Inferior parietal cortex (tissue), 1 donor: Measurements from ENCODE around the gene GRAPL.
"Not testable (repeated sequence)": the region's sequence is repeated elsewhere in the genome, so short reads cannot be mapped to it uniquely, and the experiment has no call there.

Source experiments
- DNase-seq: peaks from one replicate; pipeline ENCODE4 v3.0.0-alpha.2; 2016; ENCODE audit errors: extremely low spot score

The GRAPL gene

DNA sequence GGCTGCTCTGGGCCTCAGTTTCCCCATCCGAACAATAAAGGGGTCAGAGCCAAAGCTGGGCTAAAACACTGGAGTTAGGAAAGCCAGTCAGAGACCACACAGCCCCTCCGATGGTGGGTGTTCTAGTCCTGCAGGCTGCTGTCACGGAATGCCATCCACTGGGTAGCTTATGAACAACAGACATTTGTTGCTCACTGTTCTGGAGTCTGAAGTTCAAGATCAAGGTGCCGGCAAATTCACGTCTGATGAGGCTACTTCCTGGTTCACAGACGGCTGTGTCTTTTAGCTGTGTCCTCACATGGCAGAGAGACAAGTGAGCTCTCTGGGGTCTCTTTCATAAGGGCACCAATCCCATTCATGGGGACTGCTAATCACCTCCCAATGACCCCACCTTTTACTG lies 9.2 kb downstream of the GRAPL start:
- not testable (repeated sequence) for DNase-seq

DNA sequence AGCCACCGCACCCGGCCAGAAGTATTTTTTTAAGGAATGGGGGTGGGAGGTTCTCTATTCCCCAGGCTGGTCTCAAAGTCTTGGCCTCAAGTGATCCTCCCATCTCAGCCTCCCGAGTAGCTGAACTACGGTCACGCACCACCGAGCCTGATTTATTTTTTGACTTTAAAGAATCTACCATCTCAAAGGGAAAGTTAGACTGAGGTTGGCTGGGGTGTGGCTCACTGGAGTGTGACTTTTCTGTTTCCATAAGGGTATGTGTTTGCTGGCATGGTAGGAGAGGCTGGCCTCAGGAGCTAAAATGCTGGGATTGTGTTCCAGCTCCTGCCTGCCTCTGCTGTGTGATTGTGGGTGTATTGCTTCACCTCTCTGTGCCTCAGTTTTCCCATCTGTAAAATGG lies 10.6 kb downstream of the GRAPL start:
- DNase-seq, result not testable (repeated sequence)

DNA sequence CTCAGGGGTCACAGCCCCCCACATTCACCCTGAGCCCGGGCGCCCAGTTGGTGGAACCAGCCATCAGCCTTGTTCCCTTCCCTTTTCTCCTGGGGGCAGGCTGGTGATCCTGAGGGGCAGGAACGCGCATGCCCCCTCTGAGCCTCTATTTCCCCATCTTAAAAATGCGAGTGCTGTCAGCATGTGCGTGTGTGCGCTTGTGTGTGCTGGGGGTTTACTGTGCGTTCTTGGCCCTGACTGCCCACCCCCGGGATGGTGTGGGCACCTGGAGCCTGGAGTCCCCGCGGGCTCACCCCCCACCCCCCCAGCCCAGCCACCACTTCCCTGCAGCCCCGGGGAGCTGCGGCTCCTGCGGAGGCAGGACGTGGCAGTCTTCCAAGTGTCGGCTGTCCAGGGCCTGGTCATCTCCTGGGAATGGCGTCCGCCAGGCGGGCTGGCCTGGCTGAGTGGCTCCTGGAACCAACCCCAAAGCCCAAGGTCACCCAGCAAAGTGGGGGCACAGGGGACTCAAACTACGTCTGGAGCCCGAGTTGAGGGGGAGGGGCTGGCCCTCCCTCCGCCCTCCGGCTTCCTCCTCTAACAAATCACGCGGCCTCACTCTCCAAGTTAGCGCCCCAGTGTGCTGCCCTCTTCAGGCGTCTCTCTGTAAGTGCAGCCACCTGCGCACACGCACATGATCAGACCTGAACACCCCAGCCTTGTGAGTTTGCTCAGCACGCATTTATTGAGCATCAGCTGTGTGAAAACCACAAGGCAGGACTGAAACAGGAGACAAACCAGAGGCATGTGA lies 14.2 kb downstream of the GRAPL start:
- not testable (repeated sequence) for DNase-seq

DNA sequence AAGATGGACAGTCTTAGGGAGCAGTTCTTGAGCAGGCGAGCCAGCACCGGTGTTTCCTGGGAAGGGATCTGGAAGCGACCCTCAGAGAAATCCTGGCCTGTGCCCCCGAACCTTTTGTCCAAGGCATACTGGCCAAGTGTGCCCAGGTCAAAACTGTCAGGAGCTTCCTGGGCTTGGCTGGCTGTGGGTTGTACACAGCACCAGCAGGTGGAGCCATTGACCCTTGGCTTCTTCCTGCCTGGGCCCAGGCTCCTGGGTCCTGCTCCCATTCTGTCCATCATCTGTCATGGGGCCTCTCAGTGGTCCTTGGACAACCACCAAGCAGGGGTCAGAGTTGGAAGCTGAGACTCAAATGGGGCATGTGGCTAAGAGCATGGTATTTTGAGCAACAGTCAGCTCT lies 15.0 kb downstream of the GRAPL start:
- not testable (repeated sequence) for DNase-seq

DNA sequence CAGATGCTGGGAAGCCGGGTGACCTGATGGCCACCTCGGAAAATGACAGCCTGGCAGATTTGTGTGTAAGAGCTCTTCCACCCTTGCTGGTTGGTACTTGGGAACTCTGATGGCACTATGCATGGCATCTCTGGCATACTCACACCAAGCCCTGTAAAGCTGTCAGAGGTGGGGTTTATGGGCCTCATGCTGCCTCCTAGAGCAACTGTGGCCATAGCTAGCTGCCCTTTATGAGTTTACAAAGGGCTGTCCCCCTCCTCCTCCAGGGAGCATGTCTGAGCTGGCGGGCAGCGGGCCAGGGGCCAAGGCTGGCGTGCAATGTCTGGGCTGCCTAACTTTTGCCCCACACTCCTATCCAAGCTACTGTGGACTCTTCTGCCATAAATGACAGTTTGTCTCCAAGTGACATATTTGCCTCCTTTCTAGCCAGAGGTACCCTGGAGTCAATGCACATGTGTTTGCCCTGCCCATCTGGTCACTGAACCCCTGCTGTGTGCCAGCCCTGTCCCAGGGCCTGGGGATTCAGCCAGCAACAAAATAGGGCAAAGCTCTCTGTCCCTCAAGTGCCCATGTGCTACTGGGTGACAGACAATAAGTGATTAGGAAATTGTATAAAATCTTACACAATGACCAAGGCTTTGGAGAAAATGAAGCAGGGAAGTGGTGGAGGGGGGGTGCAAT lies 15.8 kb downstream of the GRAPL start:
- not testable (repeated sequence) for DNase-seq

DNA sequence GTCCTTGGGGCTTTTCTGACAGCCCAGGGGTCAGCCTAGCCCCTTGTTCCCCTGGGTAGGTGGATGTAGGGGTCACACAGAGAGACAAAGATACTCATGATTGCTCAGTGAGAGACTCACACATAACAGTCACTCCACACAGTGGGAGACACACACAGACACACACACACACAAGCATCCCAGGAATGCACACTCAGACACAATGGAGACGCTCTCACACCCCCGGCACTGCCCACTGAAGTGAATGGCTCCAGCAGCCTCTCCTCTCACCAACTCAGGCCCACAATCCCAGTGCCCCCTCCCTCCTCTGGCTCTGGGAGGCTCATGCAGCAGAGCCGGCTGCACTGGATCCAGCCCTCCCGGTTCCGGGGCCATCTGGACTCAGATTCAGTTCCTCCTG lies 17.0 kb downstream of the GRAPL start:
- not testable (repeated sequence) for DNase-seq

DNA sequence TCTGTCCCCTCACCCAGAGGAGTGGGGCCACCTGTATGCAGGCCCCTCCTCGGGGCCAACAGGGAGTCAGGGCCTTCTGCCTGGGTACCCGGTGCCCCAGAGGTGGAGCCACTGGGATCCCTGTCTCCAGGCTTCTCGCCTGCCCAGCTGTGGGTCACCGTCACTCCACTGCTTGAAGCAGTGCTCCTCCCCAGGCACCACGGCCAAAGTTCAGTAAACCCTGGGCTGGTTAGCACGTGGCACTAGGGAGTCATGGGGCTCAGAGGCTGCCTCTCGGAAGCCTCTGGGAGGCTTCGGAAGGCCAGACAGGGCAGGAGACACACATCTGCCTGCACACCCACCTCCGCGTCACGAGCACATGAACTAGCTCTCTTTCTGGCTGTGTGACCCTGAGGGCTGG lies 18.1 kb downstream of the GRAPL start:
- DNase-seq, result not testable (repeated sequence)

DNA sequence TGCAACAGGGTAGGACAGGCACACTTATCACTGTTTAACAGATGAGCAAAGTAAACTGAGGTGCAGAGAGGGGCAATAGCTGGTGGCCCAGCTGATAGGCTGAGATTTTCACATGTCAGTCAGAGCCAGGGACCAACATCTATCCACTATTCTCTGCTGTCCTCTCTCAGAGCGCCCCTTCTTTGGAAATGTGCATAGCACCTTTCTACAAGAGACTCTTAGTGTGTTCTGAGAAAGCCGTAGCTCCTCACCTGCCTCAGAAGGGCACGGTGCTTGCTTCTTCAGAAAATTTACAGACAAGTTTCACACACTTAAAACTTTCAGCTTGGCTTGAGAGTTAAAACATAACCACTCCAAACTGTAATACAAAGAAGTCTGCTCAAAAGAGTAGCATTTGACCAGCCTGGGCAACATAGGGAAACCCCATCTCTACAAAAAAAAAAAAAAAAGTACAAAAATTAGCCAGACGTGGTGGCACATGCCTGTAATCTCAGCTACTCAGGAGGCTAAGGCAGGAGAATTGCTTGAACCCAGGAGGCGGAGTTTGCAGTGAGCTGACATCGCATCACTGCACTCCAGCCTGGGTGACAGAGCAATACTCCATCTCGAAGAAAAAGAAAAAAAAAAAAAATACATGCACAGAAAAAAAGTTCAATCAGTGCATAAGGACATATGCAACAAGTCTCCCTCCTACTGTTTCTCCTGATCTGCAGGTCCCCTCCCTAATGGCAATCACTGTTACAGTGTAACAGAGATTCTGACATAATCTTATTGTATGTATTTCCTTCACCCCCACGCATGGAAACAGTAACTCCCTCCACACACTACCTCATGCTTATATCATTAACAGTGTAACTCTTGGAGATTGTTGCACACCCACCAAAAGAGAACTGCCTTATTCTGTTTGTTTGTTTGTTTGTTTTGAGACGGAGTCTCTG lies 23.6 kb downstream of the GRAPL start:
- DNase-seq, result not testable (repeated sequence)

DNA sequence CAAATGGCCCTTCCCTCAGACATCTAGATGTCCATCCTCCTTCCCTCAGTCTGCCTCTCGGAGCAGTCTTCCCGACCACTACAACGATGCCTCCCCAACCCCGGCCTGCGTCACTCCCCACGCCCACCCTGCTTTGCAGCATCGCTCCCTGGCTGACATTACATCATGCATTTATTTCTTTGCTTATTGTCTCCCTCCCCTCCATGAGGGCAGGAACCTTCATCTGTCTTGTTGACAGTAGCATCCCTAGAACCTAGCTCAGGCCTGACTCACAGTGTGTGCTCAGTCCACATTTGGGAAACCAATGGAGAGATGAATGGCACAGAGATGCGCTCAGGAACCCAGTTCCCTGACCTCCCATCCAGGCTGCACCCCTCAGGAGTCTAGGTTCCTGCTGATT lies 30.2 kb downstream of the GRAPL start:
- not testable (repeated sequence) for DNase-seq

DNA sequence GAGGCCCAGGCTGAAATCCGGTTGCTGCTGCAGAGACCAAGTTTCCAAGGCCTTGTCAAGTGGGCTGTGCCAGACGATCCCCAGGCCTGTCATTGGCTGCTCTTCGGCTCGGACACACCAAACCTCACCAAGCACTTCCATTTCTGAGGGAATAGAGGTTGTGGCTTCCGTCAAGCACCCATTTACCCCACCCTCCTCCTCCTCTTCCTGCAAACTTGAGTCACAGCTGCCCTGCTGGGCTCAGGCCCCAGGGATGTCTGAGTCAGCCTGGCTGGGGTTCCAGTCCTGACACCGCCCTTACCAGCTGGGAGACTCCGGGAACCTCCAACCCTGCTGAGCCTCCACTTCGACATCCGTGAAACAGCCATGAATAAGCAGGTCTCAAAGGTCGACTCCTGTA lies 31.1 kb downstream of the GRAPL start:
- not testable (repeated sequence) for DNase-seq

DNA sequence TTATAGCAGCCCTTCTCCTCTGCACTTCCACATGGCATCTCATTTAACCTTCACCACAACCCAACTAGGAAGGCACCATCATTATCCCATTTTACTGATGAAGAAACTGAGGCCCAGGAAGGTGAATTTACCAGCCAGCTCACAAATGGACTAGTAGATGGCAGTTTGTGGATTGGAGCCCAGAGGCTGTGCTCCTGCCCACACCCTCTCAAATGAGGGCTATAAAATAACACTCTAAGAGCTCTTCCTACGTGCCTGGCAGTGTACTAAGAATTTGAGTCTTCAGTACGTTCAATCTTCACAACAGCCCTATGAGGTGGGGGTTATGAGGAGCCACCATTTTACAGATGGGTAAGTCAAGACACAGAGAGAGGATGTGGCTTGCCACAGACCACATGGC lies 31.5 kb downstream of the GRAPL start:
- DNase-seq, result not testable (repeated sequence)

DNA sequence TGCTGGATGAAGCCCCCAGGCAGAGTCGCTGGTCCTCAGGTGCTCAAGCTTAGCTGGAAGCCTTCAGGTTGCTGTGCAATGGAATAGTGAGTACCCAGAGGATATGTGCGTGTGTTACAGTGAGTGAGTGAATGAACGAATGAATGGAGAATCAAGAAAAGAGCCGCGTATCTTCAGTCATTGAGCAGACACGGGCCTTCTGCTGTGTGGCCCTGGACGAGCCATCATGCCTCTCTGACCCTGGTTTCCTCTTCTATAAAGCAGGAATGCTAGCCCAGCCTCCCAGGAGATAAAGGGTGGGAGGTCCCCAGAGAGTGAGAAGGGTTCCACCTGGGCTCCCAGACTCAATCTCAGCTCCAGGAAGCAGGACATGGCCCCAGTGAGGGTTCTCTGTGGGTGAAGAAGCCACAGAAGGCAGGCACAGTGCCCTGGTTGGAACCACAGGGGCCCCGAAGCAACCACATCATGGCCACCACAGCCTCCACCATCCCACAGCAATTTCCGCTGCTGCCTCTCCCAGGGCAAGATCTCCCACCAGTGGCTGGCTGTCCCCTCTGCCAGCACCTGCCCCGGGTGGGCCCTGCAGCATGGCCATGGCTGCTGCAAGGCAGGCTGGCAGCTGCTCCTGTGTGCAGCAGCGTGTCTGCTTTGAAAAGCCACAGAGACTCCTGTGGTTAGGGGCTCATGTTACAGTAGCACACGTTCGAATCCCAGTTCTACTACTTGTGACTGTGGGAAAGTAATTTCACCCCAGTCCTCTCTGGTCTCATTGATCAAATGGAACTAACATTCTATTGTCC lies 34.1 kb downstream of the GRAPL start:
- DNase-seq, result not testable (repeated sequence)

DNA sequence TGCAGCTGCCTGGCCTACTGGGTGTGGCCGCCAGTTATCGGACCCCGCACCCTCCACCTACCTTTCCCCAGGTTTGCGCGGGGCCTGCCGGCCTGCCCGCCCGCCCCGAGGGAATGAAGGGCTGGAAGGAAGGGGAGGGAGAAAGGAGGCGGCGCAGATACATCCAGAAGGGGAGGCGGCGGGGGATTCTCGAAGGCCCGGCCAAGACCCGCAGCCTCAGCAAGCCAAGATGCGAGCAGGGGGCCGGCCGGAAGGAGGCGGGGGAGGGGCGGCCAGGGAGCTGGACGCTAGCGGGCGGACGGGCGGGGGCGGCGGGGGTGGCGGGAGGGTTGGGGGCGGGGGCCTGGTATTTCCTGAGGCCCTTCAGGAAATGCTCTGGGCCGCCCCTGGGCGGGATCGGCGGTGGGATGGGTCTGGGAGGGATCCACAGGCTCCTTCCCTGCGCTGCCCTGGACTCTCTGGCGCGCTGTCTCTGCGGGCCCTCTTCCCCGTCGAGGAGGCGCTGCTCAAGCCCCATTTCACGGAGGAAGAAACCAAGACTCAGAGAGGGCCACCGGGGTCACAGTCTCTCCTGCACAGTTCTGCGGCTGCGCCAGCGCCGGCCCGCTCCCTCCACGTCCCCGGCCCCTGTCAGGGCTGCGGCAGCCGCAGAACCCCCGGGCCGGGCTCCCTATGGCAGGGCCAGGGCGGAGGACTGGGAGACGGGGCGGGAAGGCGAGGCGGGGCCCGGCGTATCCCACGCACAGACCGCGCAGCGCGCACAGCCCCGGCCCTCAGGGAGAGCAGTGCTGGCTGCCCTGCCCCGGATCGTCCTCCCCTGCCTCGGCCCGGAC lies 35.2 kb downstream of the GRAPL start:
- not testable (repeated sequence) for DNase-seq

DNA sequence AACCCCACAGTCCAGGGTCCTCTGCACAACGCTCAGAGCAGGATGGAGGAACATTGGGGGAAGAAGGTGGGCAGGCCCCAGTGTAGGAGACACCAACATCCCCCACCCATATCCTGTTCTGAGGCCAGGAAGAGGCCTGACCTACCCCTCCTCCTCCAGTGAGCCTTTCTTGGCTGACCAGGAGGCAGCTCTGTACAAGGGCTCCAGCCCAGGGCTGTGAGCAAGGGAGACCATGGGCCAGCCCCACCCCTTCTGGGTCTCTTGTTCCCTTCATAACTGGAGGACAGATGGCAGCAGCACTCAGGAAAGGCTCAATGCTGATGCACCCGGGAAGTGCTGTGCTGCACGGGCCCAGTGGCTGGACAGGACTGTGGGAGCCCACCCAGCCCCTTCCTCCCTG lies 47.0 kb downstream of the GRAPL start:
- not testable (repeated sequence) for DNase-seq

DNA sequence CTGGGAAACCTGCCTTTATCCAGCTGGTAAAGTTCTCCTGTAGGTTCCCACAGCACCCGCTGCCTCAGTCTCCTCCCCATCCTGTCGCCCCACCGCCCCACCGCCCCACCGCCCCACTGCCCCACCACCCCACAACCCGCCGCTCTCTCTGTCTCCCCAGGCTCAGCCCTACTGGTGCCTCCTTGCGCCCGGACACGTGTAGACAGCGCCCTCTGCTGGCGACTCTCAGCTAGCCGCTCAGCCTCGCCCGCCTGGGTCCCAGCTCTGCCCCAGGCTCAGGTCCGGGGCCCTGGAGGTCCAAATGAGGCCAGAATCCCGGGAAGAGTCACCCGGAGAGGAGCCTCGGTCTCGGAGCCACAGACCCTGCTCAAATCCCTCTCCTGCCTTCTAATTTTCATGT lies 48.0 kb downstream of the GRAPL start:
- DNase-seq, result not testable (repeated sequence)

DNA sequence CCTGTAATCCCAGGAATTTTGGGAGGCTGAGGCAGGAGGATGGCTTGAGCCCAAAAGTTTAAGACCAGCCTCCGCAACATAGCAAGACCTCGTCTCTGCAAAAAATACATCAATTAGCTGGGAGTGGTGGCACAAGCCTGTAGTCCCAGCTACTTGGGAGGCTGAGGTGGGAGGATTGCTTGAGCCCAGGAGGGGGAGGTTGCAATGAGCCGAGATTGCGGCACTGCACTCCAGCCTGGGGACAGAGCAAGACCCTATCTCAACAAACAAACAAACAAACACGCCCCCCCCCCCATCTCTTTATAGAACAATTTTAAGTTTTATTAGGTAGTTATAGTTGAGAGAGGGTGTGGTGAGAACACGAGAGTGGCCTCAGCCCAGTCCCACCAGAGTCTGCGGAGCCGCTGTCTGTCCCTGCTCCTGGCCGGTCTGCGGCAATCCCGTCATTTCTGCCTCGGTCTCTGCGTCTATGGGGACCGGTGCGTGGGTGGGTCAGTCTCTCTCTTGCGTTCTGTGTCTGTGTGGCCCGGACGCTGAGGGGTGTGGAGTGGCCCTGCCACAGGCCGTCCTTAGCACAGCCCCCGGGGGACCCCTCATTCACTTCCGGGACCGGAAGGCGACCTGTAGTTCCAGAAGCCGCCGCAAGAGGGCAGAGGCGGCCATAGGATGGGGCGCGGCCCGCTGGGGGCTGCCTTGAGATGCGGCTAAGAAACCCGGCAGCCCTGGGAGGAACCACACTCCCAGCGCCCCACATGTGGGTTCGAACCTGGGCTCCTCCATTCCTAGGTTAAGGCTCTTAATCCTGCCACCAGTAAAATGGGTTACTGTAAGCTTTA lies 53.9 kb downstream of the GRAPL start:
- not testable (repeated sequence) for DNase-seq

DNA sequence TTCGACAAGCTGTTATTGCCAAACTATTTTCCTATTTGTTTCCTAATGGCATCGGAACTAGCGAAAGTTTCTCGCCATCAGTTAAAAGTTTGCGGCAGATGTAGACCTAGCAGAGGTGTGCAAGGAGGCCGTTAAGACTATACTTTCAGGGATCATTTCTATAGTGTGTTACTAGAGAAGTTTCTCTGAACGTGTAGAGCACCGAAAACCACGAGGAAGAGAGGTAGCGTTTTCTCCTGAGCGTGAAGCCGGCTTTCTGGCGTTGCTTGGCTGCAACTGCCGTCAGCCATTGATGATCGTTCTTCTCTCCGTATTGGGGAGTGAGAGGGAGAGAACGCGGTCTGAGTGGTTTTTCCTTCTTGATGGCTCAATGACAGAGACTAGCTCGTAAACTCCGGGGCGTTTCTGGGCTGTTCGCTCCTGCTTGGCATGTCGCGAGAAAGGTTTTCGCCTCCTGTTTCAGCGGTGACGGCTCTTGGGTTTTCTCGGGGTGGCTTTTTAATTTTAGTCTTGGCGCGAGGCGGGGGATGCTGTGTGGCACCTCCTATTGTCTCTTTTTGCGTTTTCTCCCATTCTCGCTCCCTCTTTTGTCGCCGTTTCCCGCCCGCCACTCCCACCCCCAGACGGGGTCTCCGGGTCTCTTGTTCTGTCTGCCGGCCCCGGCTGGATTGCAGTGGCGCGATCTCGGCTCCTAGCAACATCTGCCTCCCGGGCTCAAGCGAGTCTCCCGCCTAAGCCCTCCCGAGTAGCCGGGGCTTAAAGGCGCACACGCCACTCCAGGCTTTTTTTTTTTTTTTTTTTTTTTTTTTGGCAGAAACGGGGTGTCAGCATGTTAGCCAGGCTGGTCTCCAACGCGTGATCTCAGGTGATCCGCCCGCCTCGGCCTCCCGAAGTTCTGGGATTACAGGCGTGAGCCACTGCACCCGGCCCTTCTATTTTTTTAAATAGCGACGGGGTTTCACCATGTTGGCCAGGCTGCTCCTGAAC lies 60.8 kb downstream of the GRAPL start:
- not testable (repeated sequence) for DNase-seq
